NB4 (cell line): ENCODE measurements around the gene RAB7A.

Source experiments
- DNase-seq: peaks from one replicate; pipeline ENCODE4 v3.0.0; 2010; ENCODE audit warnings: low read depth
- H3K4me3 ChIP-seq: one replicate; pipeline ENCODE4 v1.5.1; 2011; ENCODE audit warnings: mild to moderate bottlenecking, low read depth, low read length, moderate library complexity
- MYC ChIP-seq: IDR thresholded peaks from 2 replicates; pipeline ENCODE4 v1.6.1; 2011; ENCODE audit warnings: low read depth, low read length
- TF ChIP-seq, protein P1 (sequence below): IDR thresholded peaks from one replicate; pipeline ENCODE4 v1.5.1; 2012; ENCODE audit warnings: low read depth, low read length

RAB7A gene

GRCh38 chr3:128863560-128863959 is 137.6 kb downstream of the RAB7A start:
- no peak overlapping the region for H3K4me3 ChIP-seq
- TF ChIP-seq, protein P1, sequence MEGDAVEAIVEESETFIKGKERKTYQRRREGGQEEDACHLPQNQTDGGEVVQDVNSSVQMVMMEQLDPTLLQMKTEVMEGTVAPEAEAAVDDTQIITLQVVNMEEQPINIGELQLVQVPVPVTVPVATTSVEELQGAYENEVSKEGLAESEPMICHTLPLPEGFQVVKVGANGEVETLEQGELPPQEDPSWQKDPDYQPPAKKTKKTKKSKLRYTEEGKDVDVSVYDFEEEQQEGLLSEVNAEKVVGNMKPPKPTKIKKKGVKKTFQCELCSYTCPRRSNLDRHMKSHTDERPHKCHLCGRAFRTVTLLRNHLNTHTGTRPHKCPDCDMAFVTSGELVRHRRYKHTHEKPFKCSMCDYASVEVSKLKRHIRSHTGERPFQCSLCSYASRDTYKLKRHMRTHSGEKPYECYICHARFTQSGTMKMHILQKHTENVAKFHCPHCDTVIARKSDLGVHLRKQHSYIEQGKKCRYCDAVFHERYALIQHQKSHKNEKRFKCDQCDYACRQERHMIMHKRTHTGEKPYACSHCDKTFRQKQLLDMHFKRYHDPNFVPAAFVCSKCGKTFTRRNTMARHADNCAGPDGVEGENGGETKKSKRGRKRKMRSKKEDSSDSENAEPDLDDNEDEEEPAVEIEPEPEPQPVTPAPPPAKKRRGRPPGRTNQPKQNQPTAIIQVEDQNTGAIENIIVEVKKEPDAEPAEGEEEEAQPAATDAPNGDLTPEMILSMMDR, result peak; percentile 53
- TF ChIP-seq MYC, result no peak
- DNase-seq, result peak; percentile 48
